RPMI7951 (cell line): Measurements from ENCODE around the gene IKZF2. TPM values are rescaled to one million over a fixed set of nuclear protein-coding genes. Genes with fewer than 3 reads are reported as not detected.

Experiments
- DNase-seq: peaks from one replicate; pipeline ENCODE4 v3.0.0-alpha.2; 2012; ENCODE audit warnings: low read depth
- total RNA-seq: library from RNA; depleted of rRNA; stranded (reverse); fragments of >200 nt; shearing (Covaris generic); gene quantifications from 2 replicates; pipeline ENCODE4 v1.2.3, GENCODE V29; 2014; rRNA removed

Gene IKZF2
- total RNA-seq, 1 experiment from 2014 or later: 4.1 TPM

- DNase-seq: no peak
Measured at GRCh38 chr2:212959471-212960117, 191.8 kb downstream of the IKZF2 start.

DNA sequence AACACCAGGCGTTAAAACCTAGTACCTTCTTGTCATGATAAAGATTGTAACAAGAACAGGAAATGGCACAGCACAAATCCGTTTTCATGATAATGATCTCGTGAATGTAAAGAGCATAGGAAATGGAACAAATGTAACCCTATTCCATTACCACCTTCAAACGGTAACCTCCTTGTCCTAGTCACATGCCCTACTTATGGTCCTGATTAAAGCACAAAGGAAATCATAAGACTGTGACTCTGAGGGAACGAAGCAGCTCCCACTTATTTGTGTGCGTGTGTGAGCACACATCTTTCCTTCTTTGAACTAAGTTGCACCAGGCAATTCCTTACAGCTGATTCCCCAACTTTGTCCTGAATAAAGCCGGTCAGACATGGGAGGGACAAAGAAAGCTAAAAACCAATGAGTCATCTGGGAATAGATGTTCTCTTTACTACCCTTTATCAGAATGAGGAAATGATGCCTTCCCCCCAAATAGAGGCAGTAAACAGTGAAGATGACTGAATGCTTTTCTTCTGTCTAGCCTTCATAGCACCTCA, 192.6 kb downstream of the IKZF2 start:
- DNase-seq: peak; percentile 26

DNA sequence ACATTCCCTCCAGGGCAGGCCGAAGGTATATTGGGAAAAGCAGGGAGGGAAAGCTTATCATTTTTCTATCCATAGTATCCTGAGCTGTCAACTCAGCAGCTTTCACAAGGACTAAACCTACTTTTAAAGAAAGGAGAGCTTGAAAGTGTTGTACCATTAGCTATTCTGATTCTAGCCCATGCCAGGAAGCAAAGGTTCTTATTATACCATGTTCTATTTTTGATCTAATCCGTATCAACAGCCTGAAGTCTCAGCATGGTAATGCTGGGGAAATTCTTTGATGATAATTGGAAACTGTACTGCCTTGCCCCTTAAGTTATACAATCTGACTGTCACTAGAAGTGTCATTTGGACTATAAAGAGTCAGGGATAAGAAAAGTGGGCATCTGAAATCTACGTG, 193.3 kb downstream of the IKZF2 start:
- no peak for DNase-seq

DNA sequence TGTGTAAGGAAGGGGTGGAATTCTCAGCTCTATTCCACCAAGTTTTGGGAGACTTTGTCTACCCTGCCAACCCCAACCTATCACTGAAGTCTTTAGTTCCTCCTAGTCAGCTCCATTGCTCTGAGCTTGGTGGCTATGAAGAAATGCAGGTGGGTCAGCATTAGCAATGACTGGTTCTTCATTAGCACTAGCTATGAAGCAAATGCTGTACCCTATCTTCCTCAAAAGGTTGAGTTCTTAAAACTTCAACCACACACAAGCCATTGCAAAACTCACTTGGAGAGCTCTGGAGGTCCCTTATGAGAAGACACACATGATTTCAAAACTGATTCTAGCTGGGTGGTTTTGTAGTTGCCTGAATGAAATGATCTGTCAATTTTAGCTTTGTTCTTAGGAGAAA, 193.8 kb downstream of the IKZF2 start:
- no peak for DNase-seq

DNA sequence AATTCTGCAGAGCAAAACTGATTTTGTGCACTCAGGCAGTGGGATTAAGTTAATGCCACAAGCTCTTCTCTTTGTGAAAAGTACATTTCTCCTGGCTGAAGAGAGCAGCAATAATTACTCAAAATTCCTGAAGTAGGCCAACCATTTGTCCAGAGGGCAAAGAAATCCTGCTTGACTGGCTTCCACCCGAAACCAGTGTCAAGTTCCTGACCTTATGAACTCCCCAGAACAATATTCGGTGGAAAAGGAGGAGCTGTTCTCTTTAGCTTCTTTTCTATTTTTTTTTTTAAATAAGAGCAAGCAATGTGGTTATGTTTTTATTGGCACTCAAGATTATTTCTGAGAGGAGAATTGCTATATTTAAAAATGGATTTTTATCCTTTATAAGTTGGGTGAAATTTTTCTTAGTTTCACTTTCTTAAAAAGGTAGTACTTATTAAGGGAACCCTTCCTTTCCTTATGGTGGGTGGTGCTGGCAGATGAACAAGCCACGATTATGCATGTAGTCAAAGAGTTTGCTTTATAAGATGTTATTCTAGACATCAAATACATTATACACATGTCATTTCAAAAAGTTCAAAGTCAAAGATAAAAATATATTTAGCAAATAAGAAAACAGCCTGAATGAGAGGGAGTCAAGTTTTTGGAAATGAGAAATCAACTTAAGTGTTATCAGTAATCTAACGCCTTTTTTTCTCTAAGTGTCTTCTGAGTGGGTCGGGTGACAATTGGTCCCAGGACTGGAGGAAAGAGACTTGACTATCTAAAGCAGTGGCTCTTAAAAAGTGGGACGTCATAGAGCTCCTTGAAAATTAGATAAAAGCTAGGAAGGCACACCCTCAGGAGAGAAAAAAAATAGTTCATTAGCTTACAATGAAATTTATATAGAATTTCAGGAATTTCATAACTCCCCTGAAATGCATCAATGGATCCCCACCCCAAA, 194.5 kb downstream of the IKZF2 start:
- DNase-seq: peak; percentile 42

DNA sequence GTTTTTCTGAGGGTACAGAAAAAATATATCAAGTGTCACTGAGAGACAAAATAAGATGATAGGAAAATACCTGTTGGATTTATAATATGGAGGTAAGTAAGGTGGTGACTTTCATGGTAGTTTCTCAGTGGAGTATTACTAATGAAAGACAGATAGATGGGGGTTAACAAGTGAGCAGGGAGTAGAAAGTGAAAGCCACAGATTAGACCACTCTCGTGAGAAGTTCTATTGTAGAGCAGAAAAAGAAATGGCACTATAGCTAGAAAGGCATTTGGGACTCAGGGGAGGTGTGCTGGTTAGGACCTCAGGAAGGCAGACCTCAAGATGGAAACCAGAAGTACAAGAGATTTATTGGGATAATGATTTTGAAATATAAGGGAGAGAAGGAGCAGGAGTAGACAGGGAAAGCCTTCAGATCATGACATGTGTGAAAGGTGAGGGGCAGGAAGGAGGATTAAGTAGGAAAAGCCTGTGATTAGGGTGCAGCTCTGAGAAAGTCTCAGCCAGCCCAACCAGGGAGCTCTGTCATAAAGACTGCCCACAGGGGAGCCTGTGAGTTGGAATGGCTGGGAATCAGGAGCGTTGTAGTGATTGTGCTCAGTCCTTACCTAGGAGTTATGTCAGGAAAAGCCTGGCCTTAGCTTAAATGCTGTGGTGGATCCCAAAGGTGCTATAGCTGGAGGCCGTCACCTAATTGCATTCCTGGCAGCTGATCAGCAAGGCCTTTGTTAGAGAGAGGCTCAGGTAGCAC, 198.1 kb downstream of the IKZF2 start:
- DNase-seq: no peak

- no peak for DNase-seq
Measured at GRCh38 chr2:212949786-212950185, 201.6 kb downstream of the IKZF2 start.

Other genes with a start within 250 kb of the IKZF2 start
- 29.9 and 32.3 TPM in 2 replicates for gene SPAG16, start 132.9 kb upstream of the IKZF2 start, total RNA-seq